GM12878 (cell line): ENCODE measurements around the gene SNX10.

Source experiments
- CHD4 ChIP-seq: fragments of 200-600 bp; sonication (generic); IDR thresholded peaks from 2 replicates; pipeline ENCODE4 v1.6.1; 2016; ENCODE audit warnings: mild to moderate bottlenecking
- CTCF ChIP-seq, 3 experiments: IDR thresholded peaks in 2 of 3; conservative IDR thresholded peaks in 1 of 3; 2 replicates each; pipeline ENCODE4 v1.5.1; 2011; ENCODE audit warnings: low read depth in 3 of 3, low read length in 3 of 3, mild to moderate bottlenecking in 3 of 3, control low read depth in 2 of 3, moderate library complexity in 2 of 3, inconsistent platforms in 1 of 3, mixed read lengths in 1 of 3; ENCODE audit not compliant: control insufficient read depth in 2 of 3, insufficient read depth in 1 of 3; ENCODE audit errors: extremely low read depth in 1 of 3
- ETV6 ChIP-seq, 2 experiments: fragments of 450-650 bp in 1 of 2; IDR thresholded peaks in 1 of 2; conservative IDR thresholded peaks in 1 of 2; 2 replicates each; pipeline ENCODE4 v1.6.1; 2014; ENCODE audit warnings: antibody characterized with exemption in 1 of 2, borderline replicate concordance in 1 of 2, low read depth in 1 of 2, mild to moderate bottlenecking in 1 of 2, moderate library complexity in 1 of 2
- EZH2 ChIP-seq: IDR thresholded peaks from 2 replicates; pipeline ENCODE4 v1.6.1; 2012; ENCODE audit warnings: low read depth, mild to moderate bottlenecking, control low read depth, inconsistent platforms, low read length, borderline replicate concordance; ENCODE audit not compliant: control insufficient read depth
- GATAD2B ChIP-seq: fragments of 450-650 bp; conservative IDR thresholded peaks from 2 replicates; pipeline ENCODE4 v1.6.1; 2017; ENCODE audit warnings: low read depth, mild to moderate bottlenecking, moderate library complexity
- MEF2B ChIP-seq: fragments of 450-650 bp; IDR thresholded peaks from 2 replicates; pipeline ENCODE4 v1.6.1; 2018; ENCODE audit warnings: mild to moderate bottlenecking, moderate library complexity; ENCODE audit not compliant: partially characterized antibody, poor library complexity, severe bottlenecking
- NBN ChIP-seq: fragments of 450-650 bp; IDR thresholded peaks from 2 replicates; pipeline ENCODE4 v1.6.1; 2016
- PKNOX1 ChIP-seq: fragments of 450-650 bp; IDR thresholded peaks from 2 replicates; pipeline ENCODE4 v1.6.1; 2016; ENCODE audit warnings: mild to moderate bottlenecking
- USF2 ChIP-seq: IDR thresholded peaks from 2 replicates; pipeline ENCODE4 v1.6.1; 2011; ENCODE audit warnings: low read depth, low read length, improper control_type of control experiment, borderline replicate concordance

GRCh38 chr7:26397796-26398426, 106.2 kb downstream of the SNX10 start:
- no peak for TF ChIP-seq EZH2
- TF ChIP-seq CHD4: no peak
- TF ChIP-seq CTCF (IDR thresholded peaks at IDR 0.05 in 2 of 3, conservative IDR thresholded peaks at IDR 0.05 in 1 of 3; ENCODE audit: control insufficient read depth in 2 of 3, extremely low read depth in 1 of 3, insufficient read depth in 1 of 3, low read depth in 3 of 3, low read length in 3 of 3): 0 out of 6 replicates have a peak, but pooled peaks of 1 of the 3 experiments have one; percentile 3
- no peak for TF ChIP-seq PKNOX1
- TF ChIP-seq MEF2B: no peak
- TF ChIP-seq USF2: no peak
- no peak for TF ChIP-seq NBN
- TF ChIP-seq ETV6 (conservative IDR thresholded peaks at IDR 0.05 in 1 of 2, IDR thresholded peaks at IDR 0.05 in 1 of 2; ENCODE audit: borderline replicate concordance in 1 of 2, low read depth in 1 of 2): peak in 1 of 2 experiments; percentile 24; a peak in 1 of 4 replicates
- TF ChIP-seq GATAD2B: peak; percentile 98
